ENCODE results near the gene ARHGEF26. TPM values are rescaled to one million over a fixed set of nuclear protein-coding genes. Genes with fewer than 3 reads are reported as not detected.

ARHGEF26 gene
- total RNA-seq, 1 experiment from 2014 or later: 13.7 TPM

- H3K4me2 ChIP-seq (ENCODE audit: insufficient read depth, insufficient read length, low read length): no peak overlapping the region
- H4K5ac ChIP-seq (ENCODE audit: insufficient read length, low read depth, low read length): no peak overlapping the region
- WGBS (ENCODE audit: extremely low coverage, insufficient read length, low lambda C conversion rate): no CpG with 5 or more reads among the region's 2 CpGs
- no peaks in the 10 kb centered on the region for H3K9me3 ChIP-seq (ENCODE audit: control insufficient read depth, low read depth, low read length)
- H3K56ac ChIP-seq (ENCODE audit: insufficient read length, low read depth, low read length): no peak overlapping the region
- H4K20me1 ChIP-seq (ENCODE audit: control insufficient read depth, insufficient read depth, insufficient read length): no peaks in the 10 kb centered on the region
- Mint-ChIP-seq H3K27me3 (ENCODE audit: low read depth) (no peaks in the 10 kb centered on the region), H3K36me3 (ENCODE audit: insufficient read depth in 1 of 3, low read depth in 3 of 3) (peaks cover 9 to 17% (median 11%) of the 10 kb centered on the region in 3 experiments; a peak in 6 of 7 replicates), H3K4me1 (peaks cover 15 to 16% of the 10 kb centered on the region in 2 experiments), H3K9me3 (no peaks in the 10 kb centered on the region), H3K27ac (no peak overlapping the region), H3K4me3 (no peak overlapping the region)
- H3K27me3 ChIP-seq (ENCODE audit: insufficient read depth, low read length): no peaks in the 10 kb centered on the region
- no peaks in the 10 kb centered on the region for H3K23me2 ChIP-seq (ENCODE audit: insufficient read length, low read depth, low read length, poor library complexity, severe bottlenecking)
- H3K9ac ChIP-seq (ENCODE audit: extremely low read depth, insufficient read length, low read length): no peak overlapping the region
- H3K4me1 ChIP-seq (ENCODE audit: insufficient read depth, low read length): peaks cover 5% of the 10 kb centered on the region; the same call in 1 of the 2 replicates
- H3K27ac ChIP-seq (ENCODE audit: insufficient read length, low read depth, low read length): no peak overlapping the region
- no peak overlapping the region for H3K14ac ChIP-seq (ENCODE audit: insufficient read depth, low read length)
- H3K79me2 ChIP-seq (ENCODE audit: insufficient read depth, low read length): no peaks in the 10 kb centered on the region
- no peak overlapping the region for H4K91ac ChIP-seq (ENCODE audit: insufficient read length, low read depth, low read length)
- H3K4ac ChIP-seq (ENCODE audit: low read depth, low read length): no peak overlapping the region
- no peaks in the 10 kb centered on the region for H3K79me1 ChIP-seq (ENCODE audit: insufficient read depth, low read depth, low read length, poor library complexity, severe bottlenecking)
- H2BK120ac ChIP-seq (ENCODE audit: low read depth, low read length, poor library complexity, severe bottlenecking): no peak overlapping the region
- DNase-seq: no peak
- no peak overlapping the region for H3T11ph ChIP-seq (ENCODE audit: low read length)
- H3K23ac ChIP-seq (ENCODE audit: insufficient read length, low read depth, low read length): no peak overlapping the region
- H2BK15ac ChIP-seq (ENCODE audit: low read depth, low read length): no peak overlapping the region
- H2BK20ac ChIP-seq (ENCODE audit: low read depth, low read length, poor library complexity, severe bottlenecking): no peak overlapping the region
- no peak overlapping the region for H2BK12ac ChIP-seq (ENCODE audit: insufficient read length, low read depth, low read length)
- H3K18ac ChIP-seq (ENCODE audit: insufficient read length, low read depth, low read length): no peak overlapping the region
- H2AK5ac ChIP-seq (ENCODE audit: insufficient read length, low read length): no peak overlapping the region
- H2AFZ ChIP-seq (ENCODE audit: low read length): no peak overlapping the region
- TF ChIP-seq CTCF (conservative IDR thresholded peaks at IDR 0.05): no peak
- H4K8ac ChIP-seq (replicated peaks; ENCODE audit: insufficient read length, low read depth, low read length): no peak overlapping the region
- no peak overlapping the region for H2BK5ac ChIP-seq (ENCODE audit: insufficient read length, low read length)
Observed at GRCh38 chr3:154192225-154192624, 71.0 kb downstream of the ARHGEF26 start.

Data from H9 (cell line).